ENCODE results near the gene DTNBP1. TPM values are rescaled to one million over a fixed set of nuclear protein-coding genes. Genes with fewer than 3 reads are reported as not detected.

Gene DTNBP1
- total and polyA plus RNA-seq, 12 donors = 4.2 to 17.1 (median 9.0) TPM

DNA sequence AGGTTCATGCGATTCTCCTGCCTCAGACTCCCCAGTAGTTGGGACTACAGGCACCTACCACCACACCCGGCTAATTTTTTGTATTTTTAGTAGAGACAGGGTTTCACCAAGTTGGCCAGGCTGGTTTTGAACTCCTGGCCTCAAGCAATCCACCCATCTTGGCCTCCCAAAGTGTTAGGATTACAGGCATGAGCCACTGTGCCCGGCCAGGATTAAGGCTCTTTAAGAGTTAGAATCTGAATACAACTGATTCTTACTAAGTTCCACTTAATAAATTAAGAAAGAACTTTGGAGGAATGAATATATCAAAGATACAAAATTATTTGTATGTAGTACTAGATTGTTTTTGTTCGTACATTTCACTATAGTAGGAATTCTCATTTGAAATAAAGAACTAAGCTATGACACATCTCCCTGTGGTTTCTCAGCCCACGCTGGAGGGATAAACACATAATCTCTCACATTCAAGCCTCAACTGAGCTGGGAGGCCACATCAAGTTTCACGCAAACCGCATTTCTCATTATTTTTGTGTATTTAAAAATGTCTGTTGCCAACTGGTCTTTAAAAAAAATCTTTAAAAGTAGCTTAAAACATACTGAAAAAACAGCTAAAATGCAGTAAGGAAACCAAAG is 34.2 kb downstream of the DTNBP1 start:
- no peak overlapping the region for H3K27ac ChIP-seq
- H3K9me3 ChIP-seq (replicated peaks in 1 of 3) = no peaks in the 10 kb centered on the region
- TF ChIP-seq, protein P1, sequence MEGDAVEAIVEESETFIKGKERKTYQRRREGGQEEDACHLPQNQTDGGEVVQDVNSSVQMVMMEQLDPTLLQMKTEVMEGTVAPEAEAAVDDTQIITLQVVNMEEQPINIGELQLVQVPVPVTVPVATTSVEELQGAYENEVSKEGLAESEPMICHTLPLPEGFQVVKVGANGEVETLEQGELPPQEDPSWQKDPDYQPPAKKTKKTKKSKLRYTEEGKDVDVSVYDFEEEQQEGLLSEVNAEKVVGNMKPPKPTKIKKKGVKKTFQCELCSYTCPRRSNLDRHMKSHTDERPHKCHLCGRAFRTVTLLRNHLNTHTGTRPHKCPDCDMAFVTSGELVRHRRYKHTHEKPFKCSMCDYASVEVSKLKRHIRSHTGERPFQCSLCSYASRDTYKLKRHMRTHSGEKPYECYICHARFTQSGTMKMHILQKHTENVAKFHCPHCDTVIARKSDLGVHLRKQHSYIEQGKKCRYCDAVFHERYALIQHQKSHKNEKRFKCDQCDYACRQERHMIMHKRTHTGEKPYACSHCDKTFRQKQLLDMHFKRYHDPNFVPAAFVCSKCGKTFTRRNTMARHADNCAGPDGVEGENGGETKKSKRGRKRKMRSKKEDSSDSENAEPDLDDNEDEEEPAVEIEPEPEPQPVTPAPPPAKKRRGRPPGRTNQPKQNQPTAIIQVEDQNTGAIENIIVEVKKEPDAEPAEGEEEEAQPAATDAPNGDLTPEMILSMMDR (IDR thresholded peaks at IDR 0.05) = no peak
- no peak for TF ChIP-seq POLR2A (IDR thresholded peaks at IDR 0.05)

DNA sequence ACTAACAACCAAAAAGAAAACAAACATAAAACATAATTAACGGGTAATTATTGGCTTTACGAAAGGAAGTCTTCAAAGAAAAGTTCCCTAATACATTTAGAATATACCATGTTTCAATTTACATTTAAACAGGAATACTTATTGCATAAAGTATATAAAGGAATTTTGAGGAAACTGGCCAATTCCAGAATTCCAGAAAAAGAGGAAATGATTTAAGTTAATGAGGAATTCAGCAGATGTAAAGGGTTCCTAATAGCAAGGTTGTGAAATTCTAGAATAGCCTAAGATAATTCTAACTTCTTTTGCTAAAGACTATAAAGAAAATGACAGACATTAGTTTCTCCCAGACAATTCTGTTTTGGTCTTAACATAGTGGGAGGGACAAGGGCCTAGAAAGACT is 35.0 kb downstream of the DTNBP1 start:
- H3K27ac ChIP-seq = no peak overlapping the region
- peaks cover 0 to 13% of the 10 kb centered on the region in 2 donors for H3K4me1 ChIP-seq (replicated peaks in 1 of 2)
- H3K36me3 ChIP-seq (replicated peaks in 1 of 2) = no peaks in the 10 kb centered on the region
- no peak overlapping the region for H3K4me3 ChIP-seq
- H3K27me3 ChIP-seq = no peaks in the 10 kb centered on the region
- no peak for TF ChIP-seq POLR2A (IDR thresholded peaks at IDR 0.05)
- TF ChIP-seq, protein P1 (IDR thresholded peaks at IDR 0.05) = no peak
- DNase-seq = no peak
- H3K9me3 ChIP-seq (replicated peaks in 1 of 3) = no peaks in the 10 kb centered on the region
- 88 to 94% (median 94%) methylated on average over 2 of the region's 2 CpGs for WGBS, 4 donors
- intact Hi-C loops (cut with DNase I) = loop anchor here in 1 of 2 donors (10.0 kb wide), 1 partner anchor 1413 kb away; no protein-coding TSS in a partner anchor

More for the DNA sequence above, 34.2 kb downstream of the DTNBP1 start:
- DNase-seq = no peak
- intact Hi-C loops (cut with DNase I) = loop anchor here in 1 of 2 donors (10.0 kb wide), 1 partner anchor 1414 kb away; no protein-coding TSS in a partner anchor
- H3K27me3 ChIP-seq = no peaks in the 10 kb centered on the region
- H3K4me1 ChIP-seq (replicated peaks in 1 of 2) = peaks cover 0 to 7% of the 10 kb centered on the region in 2 donors
- 84 to 94% (median 87%) methylated on average over 7 of the region's 7 CpGs for WGBS, 4 donors
- H3K4me3 ChIP-seq = no peak overlapping the region
- no peaks in the 10 kb centered on the region for H3K36me3 ChIP-seq (replicated peaks in 1 of 2)

DNA sequence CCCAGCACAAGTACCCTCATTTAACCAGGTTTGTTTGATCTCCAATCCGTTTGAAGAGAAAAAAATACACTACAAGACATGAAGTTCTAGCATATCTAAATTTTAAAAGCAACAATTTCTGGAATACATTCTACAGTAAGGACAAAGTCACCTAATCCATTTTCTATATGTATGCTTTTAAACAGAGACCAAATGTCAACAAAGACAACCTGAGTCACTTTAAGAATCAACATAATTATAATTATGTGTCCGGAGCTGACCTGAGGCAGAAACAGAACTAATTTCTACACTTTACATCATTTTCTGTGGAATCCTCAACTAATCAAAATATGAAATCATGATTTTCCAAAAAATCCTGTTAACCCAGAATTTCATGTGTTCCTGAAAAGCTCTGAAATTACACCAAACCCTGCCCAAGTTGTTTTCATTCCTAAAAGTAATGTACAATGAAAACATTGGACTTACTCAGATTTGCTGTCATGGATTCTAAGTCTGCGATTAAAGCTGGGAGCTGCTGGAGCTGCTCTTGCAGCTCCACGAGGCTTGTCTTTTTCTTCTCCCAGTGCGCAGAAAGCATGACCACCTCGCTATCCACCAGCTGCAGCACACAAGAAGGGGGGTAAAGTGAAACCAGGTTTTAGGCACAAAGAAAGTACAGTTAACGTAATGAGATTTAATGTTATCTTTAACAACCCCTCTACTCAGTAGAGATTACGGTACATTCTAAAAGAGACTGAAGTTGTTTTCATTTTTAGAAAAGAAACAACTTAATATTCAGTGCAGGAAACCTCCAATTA is 35.8 kb downstream of the DTNBP1 start:
- DNase-seq = no peak
- no peak overlapping the region for H3K4me3 ChIP-seq
- peaks cover 0 to 18% of the 10 kb centered on the region in 2 donors for H3K4me1 ChIP-seq (replicated peaks in 1 of 2)
- H3K9me3 ChIP-seq (replicated peaks in 1 of 3) = no peaks in the 10 kb centered on the region
- intact Hi-C loops (cut with DNase I) = loop anchor here in 1 of 2 donors (10.0 kb wide), 1 partner anchor 1412 kb away; no protein-coding TSS in a partner anchor
- 81 to 88% (median 84%) methylated on average over 8 of the region's 8 CpGs for WGBS, 4 donors
- H3K36me3 ChIP-seq (replicated peaks in 1 of 2) = no peaks in the 10 kb centered on the region
- H3K27ac ChIP-seq = no peak overlapping the region
- TF ChIP-seq, protein P1 (IDR thresholded peaks at IDR 0.05) = no peak
- no peak for TF ChIP-seq POLR2A (IDR thresholded peaks at IDR 0.05)
- H3K27me3 ChIP-seq = no peaks in the 10 kb centered on the region

DNA sequence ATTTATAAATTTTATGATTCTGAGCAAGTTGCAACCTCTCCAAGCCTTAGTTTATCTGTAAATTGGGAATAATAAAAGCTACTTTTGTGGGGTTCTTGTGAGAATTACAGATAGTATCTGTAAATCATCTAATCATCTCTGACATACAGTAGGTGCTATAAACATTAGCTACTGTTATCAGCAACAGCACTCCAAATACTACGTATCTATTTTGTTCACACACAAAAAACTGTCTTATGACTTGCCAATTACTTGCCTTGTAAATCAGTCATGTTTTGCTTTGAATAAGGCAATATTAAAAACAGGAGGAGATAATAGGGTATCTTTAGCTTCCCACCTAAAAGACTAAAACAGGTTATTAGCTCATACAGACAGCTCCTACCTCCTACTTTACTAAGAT is 36.7 kb downstream of the DTNBP1 start:
- Histone ChIP-seq H3K4me3 (no peak overlapping the region), H3K36me3 (replicated peaks in 1 of 2) (no peaks in the 10 kb centered on the region), H3K27ac (no peak overlapping the region), H3K4me1 (replicated peaks in 1 of 2) (peaks cover 0 to 26% of the 10 kb centered on the region in 2 donors), H3K27me3 (no peaks in the 10 kb centered on the region), H3K9me3 (replicated peaks in 1 of 3) (no peaks in the 10 kb centered on the region)
- no peak for TF ChIP-seq POLR2A (IDR thresholded peaks at IDR 0.05)
- TF ChIP-seq, protein P1 (IDR thresholded peaks at IDR 0.05) = no peak
- 84 to 93% (median 91%) methylated on average over 1 of the region's 1 CpG for WGBS, 4 donors
- no peak for DNase-seq
- intact Hi-C loops (cut with DNase I) = loop anchor here in 1 of 2 donors (10.0 kb wide), 1 partner anchor 1411 kb away; no protein-coding TSS in a partner anchor

Data from adrenal gland (tissue), 12 donors.